Activated CD8-positive, alpha-beta memory T cell treated with anti-CD3 and anti-CD28 coated beads, Interleukin-2, amount 50 U/mL, for 1 hour (primary cell): Measurements from ENCODE around the gene NLRC3.

Experiments
- DNase-seq: peaks from one replicate; pipeline ENCODE4 v3.0.0-alpha.2; 2020; ENCODE audit errors: extremely low read depth

NLRC3 gene

DNA sequence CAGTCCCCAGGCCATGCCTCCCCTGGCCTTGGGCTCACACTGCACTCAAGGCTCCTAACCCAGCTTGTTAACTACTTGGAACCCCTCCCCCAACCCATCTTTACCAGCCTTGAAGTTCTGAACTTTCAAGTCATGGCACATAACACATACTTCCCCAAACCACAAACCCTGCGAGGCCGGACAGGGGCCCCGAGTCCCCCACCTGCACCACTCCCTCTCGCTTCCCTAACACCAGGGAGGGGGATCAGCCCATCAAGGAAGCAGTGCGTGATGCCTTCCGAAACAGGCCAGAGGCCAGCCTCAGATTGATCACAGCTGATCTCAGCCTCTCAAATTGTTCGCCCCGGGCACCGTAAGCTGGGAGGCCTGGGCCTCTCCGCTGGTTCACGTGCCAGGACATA is 3.0 kb upstream of the NLRC3 start:
- no peak for DNase-seq

- DNase-seq: no peak
These were observed 2.6 kb upstream of the NLRC3 start for GRCh38 chr16:3579776-3580175.

DNA sequence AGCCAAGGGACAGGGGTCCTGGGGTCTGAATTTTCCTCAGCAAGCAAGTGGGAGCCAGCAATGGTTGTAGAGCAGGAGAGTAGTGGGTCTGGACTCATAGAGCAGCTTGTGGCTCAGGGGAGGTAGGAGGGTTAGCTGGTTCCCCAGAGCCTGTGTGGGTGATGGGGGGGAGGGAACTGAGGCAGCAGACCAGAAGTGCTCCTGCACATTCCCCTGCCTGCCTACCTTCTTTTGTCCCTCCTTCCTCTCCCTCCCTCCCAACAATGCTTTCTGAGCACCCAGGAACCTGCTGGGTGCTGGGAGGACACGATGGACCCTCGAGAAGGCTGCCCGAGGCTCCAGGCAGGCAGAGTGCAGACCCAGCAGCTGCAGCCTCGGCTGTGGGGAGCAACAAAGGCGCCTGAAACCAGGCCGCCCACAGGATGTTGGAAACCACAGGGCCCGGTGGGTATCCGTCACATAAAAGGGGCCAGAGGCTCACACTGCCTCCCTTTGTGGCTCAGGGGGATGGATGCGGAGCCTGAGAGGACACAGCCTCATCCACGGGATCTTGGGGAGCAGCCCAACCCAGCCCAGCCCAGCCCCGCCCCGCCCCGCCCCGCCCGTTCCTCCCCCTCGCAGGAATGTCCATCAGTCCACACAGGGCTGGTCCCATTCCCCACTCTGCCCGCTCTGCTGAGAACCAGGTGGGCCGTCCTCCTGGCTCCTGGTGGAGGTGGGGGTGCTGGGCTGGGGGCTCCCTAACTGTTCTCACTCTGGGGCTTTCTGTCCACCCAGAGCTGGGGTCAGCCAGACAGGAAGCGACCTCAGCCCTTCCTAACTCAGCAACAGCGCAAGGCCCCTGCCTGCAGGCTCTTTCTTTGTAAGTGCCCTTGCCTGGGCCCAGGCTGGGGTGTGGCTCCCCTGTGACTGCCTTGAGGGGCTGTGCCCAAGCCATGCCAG is 1.7 kb upstream of the NLRC3 start:
- no peak for DNase-seq

GRCh38 chr16:3578121-3578520 is 918 bp upstream of the NLRC3 start:
- no peak for DNase-seq

DNA sequence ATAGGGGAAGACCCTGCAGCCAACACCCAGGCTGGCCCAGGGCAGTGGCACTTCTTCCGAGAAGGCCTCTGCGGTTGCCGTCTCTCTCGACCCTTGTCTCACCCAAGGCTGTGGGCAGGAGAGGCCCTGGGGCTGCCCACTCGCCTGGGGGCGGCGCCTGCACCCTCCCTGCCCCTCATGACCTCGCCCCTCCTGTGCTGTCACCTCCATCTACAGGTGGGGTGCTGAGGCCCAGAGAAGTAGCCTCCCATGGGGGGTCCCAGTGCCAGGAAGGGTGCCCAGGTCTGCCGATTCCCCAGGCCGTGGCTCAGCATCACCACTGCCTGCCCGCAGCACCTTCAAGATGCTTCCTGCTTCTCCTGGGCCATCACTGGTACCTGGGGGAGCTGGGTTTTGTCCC is 992 bp downstream of the NLRC3 start:
- no peak for DNase-seq

DNA sequence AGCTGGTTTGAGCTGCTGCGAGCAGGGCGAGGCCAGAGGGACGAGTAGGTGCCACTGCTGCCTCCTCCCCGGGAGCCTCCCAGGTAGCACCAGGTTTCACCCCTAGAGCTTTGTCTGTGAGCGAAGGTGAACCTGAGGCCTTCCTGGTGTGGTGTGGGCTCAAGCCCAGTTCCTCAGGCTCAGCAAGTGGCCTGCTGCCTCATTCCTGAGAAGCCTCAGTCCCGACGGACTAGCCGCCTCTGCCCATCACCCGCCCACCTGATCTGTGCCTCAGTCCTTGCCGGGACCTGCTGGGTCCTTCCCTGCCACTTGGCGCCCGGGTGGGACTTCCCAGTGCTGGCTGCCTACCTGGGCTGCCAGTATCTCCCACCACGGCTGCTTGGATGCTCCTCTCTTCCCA is 1.7 kb downstream of the NLRC3 start:
- no peak for DNase-seq

DNA sequence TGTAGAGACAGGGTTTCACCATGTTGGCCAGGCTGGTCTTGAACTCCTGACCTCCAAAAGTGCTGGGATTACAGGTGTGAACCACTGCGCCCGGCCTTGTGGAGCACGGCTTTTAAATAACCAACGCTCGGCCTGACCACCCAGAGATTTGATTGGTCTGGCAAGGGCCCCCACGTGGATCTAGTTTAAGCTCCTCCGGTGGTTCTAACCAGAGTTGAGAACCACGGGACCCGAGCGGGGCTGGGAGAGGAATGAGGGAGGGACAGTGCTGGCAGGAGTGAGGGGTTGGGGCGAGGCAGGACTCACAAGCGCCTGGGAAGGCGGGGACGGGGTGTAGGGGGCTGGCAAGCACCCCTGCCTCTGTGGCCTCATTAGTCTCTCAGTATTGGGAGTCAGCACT is 3.0 kb downstream of the NLRC3 start:
- DNase-seq: no peak

- no peak for DNase-seq
These were observed 3.9 kb downstream of the NLRC3 start for GRCh38 chr16:3573146-3573815.

DNA sequence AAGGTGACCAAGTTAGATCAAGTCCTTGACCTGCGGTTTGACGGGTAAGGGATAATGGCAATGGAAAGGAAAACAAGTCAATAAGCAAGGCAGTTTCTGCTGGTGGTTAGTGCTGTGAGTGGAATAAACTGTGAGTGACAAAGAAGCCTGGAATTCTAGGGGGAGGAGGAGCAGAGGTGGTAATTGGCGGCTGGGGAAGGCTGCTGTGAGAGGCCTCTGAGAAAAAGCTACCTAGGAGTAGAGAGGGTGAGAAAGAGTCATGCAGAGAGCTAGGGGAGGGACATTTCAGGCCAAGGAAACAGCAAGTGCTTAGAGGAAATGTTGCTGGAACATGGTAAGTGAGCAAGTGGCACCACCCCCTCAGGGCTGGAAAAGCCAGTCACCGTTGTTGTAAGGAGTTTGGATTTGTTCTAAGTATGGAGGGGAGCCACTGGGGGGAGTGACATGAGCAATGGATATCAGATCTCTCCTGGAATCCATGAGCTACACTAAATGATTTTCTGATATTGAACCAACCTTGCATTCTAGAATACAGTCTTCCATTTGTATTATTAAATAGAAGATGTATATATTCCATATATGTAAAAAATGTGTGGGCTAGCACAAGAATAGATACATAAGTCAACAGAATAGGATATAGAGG is 6.7 kb downstream of the NLRC3 start:
- no peak for DNase-seq

DNA sequence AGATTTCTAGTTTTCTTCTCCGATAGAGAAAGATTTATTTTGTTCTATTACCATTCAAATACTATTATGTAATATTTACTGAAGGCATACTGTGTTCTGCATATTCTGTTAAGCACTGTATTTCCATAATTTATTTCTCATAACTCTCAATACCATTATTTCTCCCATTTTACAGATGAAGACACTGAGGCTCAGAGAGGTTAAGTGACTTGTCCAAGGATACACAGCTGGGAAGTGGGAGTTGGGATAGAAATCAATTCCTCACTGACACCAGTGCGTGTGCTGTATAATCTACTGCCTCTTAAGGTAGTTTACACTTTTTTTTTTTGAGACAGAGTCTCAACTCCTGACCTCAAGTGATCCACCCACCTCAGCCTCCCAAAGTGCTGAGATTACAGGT is 7.4 kb downstream of the NLRC3 start:
- no peak for DNase-seq

GRCh38 chr16:3566990-3567389 is 10.2 kb downstream of the NLRC3 start:
- no peak for DNase-seq

GRCh38 chr16:3564889-3565141 is 12.4 kb downstream of the NLRC3 start:
- no peak for DNase-seq

DNA sequence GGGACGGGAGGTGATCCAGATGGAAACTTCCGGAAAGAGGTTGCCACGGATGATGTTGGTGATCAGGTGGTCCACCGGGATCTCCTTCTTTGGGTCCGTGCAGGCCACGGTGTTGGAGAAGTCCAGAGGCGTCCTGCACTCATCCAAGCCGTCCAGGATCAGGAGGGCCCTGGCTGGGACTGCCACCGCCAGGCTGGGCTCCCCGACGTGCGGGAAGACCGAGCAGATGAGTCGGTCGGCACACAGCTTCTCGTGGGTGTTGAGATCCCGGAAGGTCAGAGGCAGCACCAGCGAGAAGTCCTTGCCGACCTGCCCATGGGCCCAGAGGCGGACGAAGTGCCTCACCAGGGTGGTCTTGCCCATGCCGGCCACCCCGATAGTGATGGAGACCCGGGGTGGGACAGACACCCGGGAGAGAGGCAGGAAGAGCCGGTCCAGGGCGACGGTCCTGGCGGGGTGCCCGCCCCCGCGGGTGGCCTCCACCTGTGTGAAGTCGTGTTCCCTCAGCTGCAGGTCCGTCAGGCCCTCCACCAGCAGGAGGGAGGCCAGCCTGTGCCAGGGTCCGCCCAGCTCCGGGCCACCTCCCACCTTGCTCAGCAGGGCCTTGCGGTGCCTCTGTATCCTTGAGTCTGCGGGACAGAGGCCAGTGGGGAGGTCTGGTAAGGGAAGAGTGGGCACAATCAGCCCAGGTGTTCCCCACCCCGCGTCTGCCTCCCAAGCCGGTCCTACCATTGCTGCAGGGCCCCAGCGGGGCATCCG is 12.9 kb downstream of the NLRC3 start:
- no peak for DNase-seq

DNA sequence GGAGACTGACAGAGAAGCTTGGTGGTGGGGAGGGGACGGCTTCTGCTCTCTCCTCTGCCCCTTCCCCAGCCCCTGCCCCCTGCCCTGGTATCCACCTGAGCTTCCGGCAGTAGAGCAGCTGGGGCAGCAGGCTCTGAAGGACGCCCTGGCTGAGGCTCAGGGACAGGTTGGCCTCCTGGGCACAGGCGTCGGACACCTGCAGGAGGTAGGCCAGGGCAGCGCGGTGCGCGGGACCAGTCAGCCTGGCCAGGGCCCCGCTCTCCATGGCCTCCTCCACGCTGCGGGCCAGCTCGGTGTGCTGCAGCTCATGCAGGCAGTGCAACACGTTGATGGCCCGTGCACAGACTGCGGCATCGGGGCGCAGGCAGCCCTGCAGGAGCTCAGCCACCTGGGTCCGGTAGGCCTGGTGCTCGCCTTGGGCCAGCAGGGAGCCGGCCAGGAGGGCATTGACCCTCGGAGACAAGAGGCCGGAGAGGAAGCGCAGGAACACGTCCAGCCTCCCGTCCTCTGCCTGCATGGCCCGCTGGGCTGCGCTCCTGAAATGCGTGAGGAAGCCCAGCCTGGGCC is 14.2 kb downstream of the NLRC3 start:
- DNase-seq: no peak

DNA sequence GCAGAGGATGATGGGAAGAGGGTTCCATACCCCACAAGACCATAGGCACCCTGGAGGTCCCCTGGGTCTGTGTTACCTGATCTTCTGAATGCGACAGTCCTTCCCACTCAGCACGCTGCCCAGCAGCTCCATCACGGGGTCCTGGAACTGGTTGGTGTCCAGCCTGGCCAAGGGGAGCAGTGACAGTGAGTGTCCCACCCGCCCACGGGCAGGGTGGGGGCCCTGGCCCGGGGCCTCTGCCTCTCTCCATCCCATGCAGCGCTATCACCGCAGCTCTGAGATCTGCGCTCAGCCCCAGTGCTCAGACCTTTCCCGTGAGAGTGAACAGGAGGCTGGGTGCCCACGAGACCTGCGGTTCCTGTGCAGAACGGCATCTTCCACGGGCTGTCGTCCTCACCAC is 15.6 kb downstream of the NLRC3 start:
- DNase-seq: no peak

- DNase-seq: no peak
These were observed 22.8 kb downstream of the NLRC3 start for GRCh38 chr16:3554351-3554928.

- DNase-seq: no peak
These were observed 23.9 kb downstream of the NLRC3 start for GRCh38 chr16:3553138-3553923.

DNA sequence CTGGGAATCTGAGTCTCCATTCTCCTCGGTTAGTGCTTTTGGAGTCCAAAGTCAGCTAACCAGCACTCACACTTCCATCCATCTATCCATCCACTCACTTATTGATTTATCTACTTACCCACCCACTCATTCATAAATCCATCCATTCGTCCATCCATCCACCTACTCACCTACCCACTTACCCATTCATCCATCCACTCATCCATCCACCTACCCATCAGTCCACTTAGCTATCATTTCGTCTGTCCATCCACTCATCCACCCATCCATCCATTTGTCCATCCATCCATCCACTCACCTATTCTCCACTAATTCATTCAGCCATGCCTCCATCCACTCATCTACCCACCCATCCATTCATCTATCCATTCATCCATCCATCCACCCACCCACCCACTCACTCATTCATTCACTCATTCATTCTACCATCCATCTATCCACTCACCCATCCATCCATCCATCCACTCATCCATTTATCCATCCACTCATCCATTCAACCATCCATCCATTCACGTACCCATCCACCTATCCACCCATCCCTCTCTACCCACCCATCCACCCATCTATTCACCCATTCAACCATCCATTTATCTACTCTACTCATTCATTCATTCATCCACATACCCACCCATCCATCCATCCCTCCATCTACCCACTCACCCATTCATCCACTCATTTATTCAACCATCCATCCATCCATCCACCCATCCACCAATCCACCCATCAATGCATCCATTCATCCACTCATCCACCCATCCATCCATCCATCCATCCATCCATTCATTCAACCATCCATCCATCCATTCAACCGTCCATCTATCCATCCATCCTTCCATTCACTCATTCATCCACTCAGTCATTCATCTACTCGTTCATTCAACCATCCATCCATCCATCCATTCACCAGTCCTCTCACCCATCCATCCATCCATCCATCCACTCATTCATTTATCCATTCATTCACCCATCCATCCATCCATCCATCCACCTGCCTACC is 26.1 kb downstream of the NLRC3 start:
- no peak for DNase-seq

- no peak for DNase-seq
These were observed 27.3 kb downstream of the NLRC3 start for GRCh38 chr16:3549906-3550305.

DNA sequence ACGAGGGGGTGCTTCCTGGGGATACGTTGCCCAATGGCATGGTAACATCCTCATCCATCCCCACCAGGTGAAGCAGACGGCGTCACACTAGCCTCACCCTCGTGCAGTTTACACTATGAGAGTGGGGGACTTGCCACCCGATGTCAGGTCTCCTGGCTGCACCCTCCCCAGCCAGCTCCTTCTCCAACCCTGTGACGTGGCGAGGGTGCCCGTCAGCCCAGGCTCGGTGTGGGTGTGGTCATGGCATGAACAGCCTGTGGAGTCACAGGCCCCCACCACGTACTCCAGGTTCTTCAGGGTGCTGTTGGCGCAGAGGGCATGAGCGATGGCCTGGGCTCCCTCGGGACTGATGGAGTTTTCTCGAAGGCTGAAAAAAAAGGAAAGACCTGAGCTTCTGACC is 28.3 kb downstream of the NLRC3 start:
- no peak for DNase-seq
